MCF 10A (cell line): ENCODE data around the gene SLC38A5. TPM values are rescaled to one million over a fixed set of nuclear protein-coding genes. Genes with fewer than 3 reads are reported as not detected.
A peak's percentile ranks its signal among the peaks of the same experiment; 100 is the strongest.

Experiments used
- BruUV-seq: library from RNA; stranded (reverse); fragments of 400-500 nt; replicated peaks from 2 replicates; lab custom pipeline; 2021; lab: Mats Ljungman, UMichigan
- CTCF ChIA-PET: fragments of 300-600 bp; sonication (Branson Sonifier 250); formaldehyde crosslinking; extraction: SDS; loops from one replicate; lab custom pipeline; 2021; ENCODE audit warnings: antibody characterized with exemption, inconsistent platforms; lab: Yijun Ruan, JAX
- POLR2A ChIA-PET: fragments of 300-600, 350-650 bp; sonication (Branson Sonifier 250); formaldehyde crosslinking; extraction: SDS; loops from one replicate; lab custom pipeline; 2020; ENCODE audit warnings: antibody characterized with exemption, inconsistent platforms; lab: Yijun Ruan, JAX
- DNase-seq: peaks from one replicate; pipeline ENCODE4 v3.0.0-alpha.2; 2018; ENCODE audit not compliant: unreplicated experiment
- H3K27ac Mint-ChIP-seq: one replicate; pipeline ENCODE4 v1.8.0; 2022; ENCODE audit warnings: mild to moderate bottlenecking, low read depth, mixed read lengths; ENCODE audit not compliant: unreplicated experiment
- H3K27me3 Mint-ChIP-seq: one replicate; pipeline ENCODE4 v1.8.0; 2022; ENCODE audit warnings: mixed read lengths; ENCODE audit not compliant: insufficient read depth, unreplicated experiment
- H3K36me3 Mint-ChIP-seq: one replicate; pipeline ENCODE4 v1.8.0; 2022; ENCODE audit warnings: mild to moderate bottlenecking, moderate library complexity, mixed read lengths; ENCODE audit not compliant: insufficient read depth, unreplicated experiment
- H3K4me1 Mint-ChIP-seq: one replicate; pipeline ENCODE4 v1.8.0; 2022; ENCODE audit warnings: mixed read lengths; ENCODE audit not compliant: insufficient read depth, unreplicated experiment
- H3K4me3 Mint-ChIP-seq: one replicate; pipeline ENCODE4 v1.8.0; 2022; ENCODE audit warnings: mild to moderate bottlenecking, moderate library complexity, mixed read lengths; ENCODE audit not compliant: unreplicated experiment
- H3K9me3 Mint-ChIP-seq: one replicate; pipeline ENCODE4 v1.8.0; 2022; ENCODE audit warnings: mixed read lengths; ENCODE audit not compliant: unreplicated experiment
- CTCF ChIP-seq: fragments of 200-600 bp; IDR thresholded peaks from one replicate; pipeline ENCODE4 v1.8.0; 2022; ENCODE audit warnings: antibody characterized with exemption, mild to moderate bottlenecking; ENCODE audit not compliant: unreplicated experiment
- intact Hi-C: fragments of 100-400 bp; cut with micrococcal nuclease; formaldehyde crosslinking; loops from 2 replicates; pipeline ENCODE4 v1.14.1; 2022
- total RNA-seq: library from RNA; stranded (reverse); gene quantifications from 2 replicates; pipeline ENCODE4 v1.2.3, GENCODE V29; 2022

SLC38A5 gene
- total RNA-seq, 1 experiment from 2014 or later, result 1.4 TPM

- no peak for DNase-seq
- Mint-ChIP-seq H3K4me1 (peaks cover 17% of the 10 kb centered on the region), H3K27me3 (no peaks in the 10 kb centered on the region), H3K4me3 (peak overlapping the region; percentile 70), H3K9me3 (no peaks in the 10 kb centered on the region), H3K36me3 (peaks cover 25% of the 10 kb centered on the region), H3K27ac (peak overlapping the region; percentile 17)
- intact Hi-C loops, result no loop called here
- POLR2A ChIA-PET, result interaction anchor here (1.0 to 4.7 kb wide), 6 partner anchors 10 to 100 kb away, joined by 4 to 22 read pairs (median 6); partner anchors contain the start of genes RBM3 and TBC1D25
- CTCF ChIA-PET, result interaction anchor here (0.6 to 2.1 kb wide), 15 partner anchors 9 to 393 kb away, joined by 3 to 8 read pairs (median 5); partner anchors contain the start of gene EBP
- no peak for TF ChIP-seq CTCF
- no TSS peak for BruUV-seq
These were observed 4.5 kb upstream of the SLC38A5 start for GRCh38 chrX:48474581-48474980.

- no peak overlapping the region for H3K4me3 Mint-ChIP-seq
- peaks cover 17% of the 10 kb centered on the region for H3K4me1 Mint-ChIP-seq
- H3K36me3 Mint-ChIP-seq, result peaks cover 23% of the 10 kb centered on the region
- ChIA-PET POLR2A (interaction anchor here (1.0 to 4.7 kb wide), 7 partner anchors 10 to 101 kb away, joined by 4 to 22 read pairs (median 5); partner anchors contain the start of genes RBM3 and TBC1D25), CTCF (interaction anchor here (0.6 to 2.1 kb wide), 17 partner anchors 8 to 391 kb away, joined by 3 to 8 read pairs (median 4); partner anchors contain the start of gene EBP)
- BruUV-seq, result no TSS peak
- DNase-seq, result no peak
- H3K27me3 Mint-ChIP-seq, result no peaks in the 10 kb centered on the region
- no peaks in the 10 kb centered on the region for H3K9me3 Mint-ChIP-seq
- peak; percentile 23 for TF ChIP-seq CTCF
- intact Hi-C loops, result no loop called here
- peak overlapping the region; percentile 26 for H3K27ac Mint-ChIP-seq
These were observed 4.1 kb upstream of the SLC38A5 start for GRCh38 chrX:48474127-48474526.

- Mint-ChIP-seq H3K27me3 (no peaks in the 10 kb centered on the region), H3K4me1 (peaks cover 17% of the 10 kb centered on the region), H3K27ac (peak overlapping the region; percentile 26), H3K4me3 (no peak overlapping the region), H3K9me3 (no peaks in the 10 kb centered on the region), H3K36me3 (peaks cover 19% of the 10 kb centered on the region)
- intact Hi-C loops, result no loop called here
- BruUV-seq, result no TSS peak
- DNase-seq, result no peak
- ChIA-PET CTCF (interaction anchor here (0.6 to 2.1 kb wide), 10 partner anchors 8 to 120 kb away, joined by 3 to 8 read pairs (median 4); no protein-coding TSS in a partner anchor), POLR2A (interaction anchor here (0.8 to 2.4 kb wide), 3 partner anchors 12 to 66 kb away, joined by 4 to 10 read pairs (median 4); partner anchors contain the start of gene TBC1D25)
- TF ChIP-seq CTCF, result no peak
These were observed 3.6 kb upstream of the SLC38A5 start for GRCh38 chrX:48473704-48473990.

GRCh38 chrX:48472851-48473703 is 3.0 kb upstream of the SLC38A5 start:
- no peak for DNase-seq
- Mint-ChIP-seq H3K9me3 (peaks cover 2% of the 10 kb centered on the region), H3K27ac (no peak overlapping the region), H3K4me1 (peaks cover 17% of the 10 kb centered on the region), H3K27me3 (no peaks in the 10 kb centered on the region), H3K36me3 (peaks cover 14% of the 10 kb centered on the region), H3K4me3 (no peak overlapping the region)
- intact Hi-C loops, result no loop called here
- no TSS peak for BruUV-seq
- POLR2A ChIA-PET, result interaction anchor here (0.8 to 1.1 kb wide), 2 partner anchors 11 to 17 kb away, joined by 4 read pairs; no protein-coding TSS in a partner anchor
- TF ChIP-seq CTCF, result no peak
- CTCF ChIA-PET, result interaction anchor here (0.8 to 2.1 kb wide), 6 partner anchors 9 to 88 kb away, joined by 3 to 8 read pairs (median 5); no protein-coding TSS in a partner anchor
